ENCODE measurements around the gene UROC1. TPM values are rescaled to one million over a fixed set of nuclear protein-coding genes. Genes with fewer than 3 reads are reported as not detected.

UROC1 gene
- total RNA-seq, 2 experiments from 2014 or later = not detected

DNA sequence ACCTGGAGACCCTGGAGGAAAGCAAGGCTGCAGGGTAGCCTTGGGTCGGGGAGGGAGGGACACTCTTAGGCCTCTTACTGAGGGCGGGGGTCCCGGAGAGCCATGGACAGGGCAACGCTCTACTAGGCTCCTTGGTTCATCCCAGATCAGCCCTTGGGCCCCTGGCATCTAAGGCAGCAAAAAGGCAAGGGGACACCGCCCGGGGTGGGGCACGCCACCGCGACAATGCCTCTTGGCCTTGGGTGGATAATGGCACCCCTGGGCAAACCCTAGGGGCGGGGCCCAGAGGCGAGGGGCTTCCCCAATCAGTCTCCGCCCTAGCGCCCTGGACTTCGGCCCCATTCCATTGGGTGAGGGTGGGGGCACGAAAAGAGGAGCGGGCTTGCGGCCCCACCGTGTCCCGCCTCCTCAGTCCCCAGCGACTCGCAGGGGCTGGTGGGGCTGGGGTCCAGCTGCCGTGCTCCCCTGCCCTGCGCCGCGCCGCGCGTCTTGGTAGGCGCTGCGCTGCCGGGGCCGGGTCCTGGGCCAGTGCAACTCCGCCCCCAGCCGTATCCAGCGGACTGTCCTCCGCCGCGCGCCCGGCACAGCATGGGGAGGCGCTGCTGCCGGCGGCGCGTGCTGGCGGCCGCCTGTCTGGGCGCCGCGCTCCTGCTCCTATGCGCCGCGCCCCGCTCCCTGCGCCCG, 6.3 kb upstream of the UROC1 start, which contains the start of gene CHST13:
TSS of gene CHST13 (plus strand) at position 411 of the 684 bp plus-strand sequence. CDS start at position 589, 178 bp downstream.
- peak in 1 of 14 experiments; percentile 34 for DNase-seq
- Mint-ChIP-seq H3K36me3 (ENCODE audit: low read depth) (no peaks in the 10 kb centered on the region), H3K9me3 (no peaks in the 10 kb centered on the region), H3K27ac (no peak within 1 kb of the TSS), H3K4me3 (no peak within 1 kb of the TSS), H3K27me3 (peaks cover 19% of the 10 kb centered on the region), H3K4me1 (ENCODE audit: low read depth) (no peaks in the 10 kb centered on the region)
- TF ChIP-seq, protein P1, sequence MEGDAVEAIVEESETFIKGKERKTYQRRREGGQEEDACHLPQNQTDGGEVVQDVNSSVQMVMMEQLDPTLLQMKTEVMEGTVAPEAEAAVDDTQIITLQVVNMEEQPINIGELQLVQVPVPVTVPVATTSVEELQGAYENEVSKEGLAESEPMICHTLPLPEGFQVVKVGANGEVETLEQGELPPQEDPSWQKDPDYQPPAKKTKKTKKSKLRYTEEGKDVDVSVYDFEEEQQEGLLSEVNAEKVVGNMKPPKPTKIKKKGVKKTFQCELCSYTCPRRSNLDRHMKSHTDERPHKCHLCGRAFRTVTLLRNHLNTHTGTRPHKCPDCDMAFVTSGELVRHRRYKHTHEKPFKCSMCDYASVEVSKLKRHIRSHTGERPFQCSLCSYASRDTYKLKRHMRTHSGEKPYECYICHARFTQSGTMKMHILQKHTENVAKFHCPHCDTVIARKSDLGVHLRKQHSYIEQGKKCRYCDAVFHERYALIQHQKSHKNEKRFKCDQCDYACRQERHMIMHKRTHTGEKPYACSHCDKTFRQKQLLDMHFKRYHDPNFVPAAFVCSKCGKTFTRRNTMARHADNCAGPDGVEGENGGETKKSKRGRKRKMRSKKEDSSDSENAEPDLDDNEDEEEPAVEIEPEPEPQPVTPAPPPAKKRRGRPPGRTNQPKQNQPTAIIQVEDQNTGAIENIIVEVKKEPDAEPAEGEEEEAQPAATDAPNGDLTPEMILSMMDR (IDR thresholded peaks at IDR 0.05) = no peak
- H3K4me1 ChIP-seq (ENCODE audit: insufficient read depth, low read length) = peaks cover 5% of the 10 kb centered on the region
- ChIA-PET POLR2A (no interaction called here), CTCF (no interaction called here)
- peaks cover 0 to 8% of the 10 kb centered on the region in 2 experiments for H3K9me3 ChIP-seq (ENCODE audit: control insufficient read depth in 1 of 2, insufficient read depth in 1 of 2, low read length in 2 of 2)
- H3K27me3 ChIP-seq (ENCODE audit: control insufficient read depth in 1 of 2, insufficient read depth in 2 of 2, low read length in 2 of 2) = peaks cover 12 to 14% of the 10 kb centered on the region in 2 experiments
- H3K4me3 ChIP-seq (ENCODE audit: low read length) = no peak within 1 kb of the TSS
- ATAC-seq (ENCODE audit: poor library complexity) = no peak
- H3K36me3 ChIP-seq (ENCODE audit: insufficient read depth, low read length) = no peaks in the 10 kb centered on the region
- H3K27ac ChIP-seq (ENCODE audit: low read depth in 1 of 2, low read length in 2 of 2) = no peak within 1 kb of the TSS
- intact Hi-C loops (cut with DNase I, micrococcal nuclease) = loop anchor here (2.0 to 5.0 kb wide), 2 partner anchors 931 to 1023 kb away; no protein-coding TSS in a partner anchor

DNA sequence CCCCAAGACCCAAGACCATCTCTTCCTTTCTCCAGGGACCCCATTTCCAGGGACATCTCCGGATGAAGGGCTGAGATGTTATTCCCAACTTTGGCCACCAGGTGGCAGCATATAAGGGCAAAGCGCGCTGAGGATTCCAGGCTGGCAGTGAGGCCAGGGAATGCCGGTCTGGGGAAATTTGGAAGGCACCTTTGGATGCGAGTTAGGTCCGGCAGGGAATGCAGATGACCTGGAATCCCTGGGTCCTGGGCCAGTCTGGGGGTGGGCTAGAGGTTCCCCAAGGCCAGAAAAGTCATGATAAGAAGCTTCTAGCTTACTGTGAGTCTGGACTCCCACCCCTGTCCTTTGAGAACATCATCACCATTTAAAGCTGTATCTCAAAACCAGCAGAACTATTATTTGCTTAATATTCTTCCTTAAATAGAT, 4.8 kb upstream of the UROC1 start:
- H3K27ac Mint-ChIP-seq = no peak overlapping the region

DNA sequence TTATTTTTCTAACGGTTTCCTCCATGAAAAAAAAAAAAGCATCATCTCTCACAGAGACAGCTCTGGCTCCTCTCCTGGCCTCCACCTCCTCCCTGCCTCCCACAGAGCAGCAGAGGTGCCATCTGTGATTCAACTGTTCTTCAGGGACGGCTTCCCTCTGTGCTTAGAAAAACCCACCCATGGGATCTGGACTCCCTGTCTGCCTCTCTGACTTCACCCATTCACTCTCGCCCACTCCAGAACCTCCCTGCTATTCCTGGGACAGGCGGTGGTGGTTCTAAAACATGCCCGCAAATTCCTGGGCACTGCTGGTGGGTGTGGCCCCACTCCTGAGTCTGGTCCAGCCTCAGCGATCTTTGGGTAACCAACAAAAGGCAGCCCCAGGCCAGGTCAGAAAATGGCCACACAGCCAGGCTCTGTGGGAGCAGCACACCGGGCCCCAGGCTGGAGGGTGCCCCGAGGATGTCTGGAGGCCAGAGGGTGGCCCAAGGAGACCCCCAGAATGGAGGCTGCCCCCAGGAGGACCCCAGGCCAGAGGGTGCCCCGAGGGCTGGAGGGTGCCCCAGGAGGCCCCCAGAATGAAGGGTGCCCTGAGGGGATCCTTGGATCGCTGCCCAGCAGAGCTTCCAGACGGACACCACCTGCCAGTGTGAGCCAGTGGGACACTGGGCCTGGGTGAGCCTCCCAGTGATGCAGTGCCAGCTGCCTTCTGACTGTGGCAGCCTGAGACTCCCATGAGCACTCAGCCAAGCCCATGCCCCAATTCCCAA, 3.7 kb upstream of the UROC1 start:
- Mint-ChIP-seq H3K4me3 (no peak overlapping the region), H3K27ac (no peak overlapping the region), H3K36me3 (ENCODE audit: low read depth) (no peaks in the 10 kb centered on the region), H3K4me1 (ENCODE audit: low read depth) (no peaks in the 10 kb centered on the region), H3K27me3 (peaks cover 19% of the 10 kb centered on the region), H3K9me3 (no peaks in the 10 kb centered on the region)
- no peak for DNase-seq
- POLR2A ChIA-PET = no interaction called here
- Histone ChIP-seq H3K36me3 (ENCODE audit: insufficient read depth, low read length) (no peaks in the 10 kb centered on the region), H3K27ac (ENCODE audit: low read depth in 1 of 2, low read length in 2 of 2) (no peak overlapping the region), H3K4me1 (ENCODE audit: insufficient read depth, low read length) (peaks cover 5% of the 10 kb centered on the region), H3K27me3 (ENCODE audit: control insufficient read depth in 1 of 2, insufficient read depth in 2 of 2, low read length in 2 of 2) (peaks cover 12 to 17% of the 10 kb centered on the region in 2 experiments), H3K9me3 (ENCODE audit: control insufficient read depth in 1 of 2, insufficient read depth in 1 of 2, low read length in 2 of 2) (peaks cover 0 to 8% of the 10 kb centered on the region in 2 experiments), H3K4me3 (ENCODE audit: low read length) (no peak overlapping the region)
- no peak for ATAC-seq (ENCODE audit: poor library complexity)
- CTCF ChIA-PET = no interaction called here
- intact Hi-C loops (cut with DNase I, micrococcal nuclease) = loop anchor here in 1 of 2 experiments (5.0 kb wide), 1 partner anchor 1026 kb away; no protein-coding TSS in a partner anchor
- TF ChIP-seq, protein P1 (IDR thresholded peaks at IDR 0.05) = no peak

More for the DNA sequence above, 4.8 kb upstream of the UROC1 start:
- no peak overlapping the region for H3K27ac ChIP-seq (ENCODE audit: low read depth in 1 of 2, low read length in 2 of 2)
- H3K27me3 ChIP-seq (ENCODE audit: control insufficient read depth in 1 of 2, insufficient read depth in 2 of 2, low read length in 2 of 2) = peaks cover 12 to 17% of the 10 kb centered on the region in 2 experiments
- Mint-ChIP-seq H3K4me1 (ENCODE audit: low read depth) (no peaks in the 10 kb centered on the region), H3K36me3 (ENCODE audit: low read depth) (no peaks in the 10 kb centered on the region), H3K27me3 (peaks cover 19% of the 10 kb centered on the region), H3K9me3 (no peaks in the 10 kb centered on the region), H3K4me3 (no peak overlapping the region)
- ATAC-seq (ENCODE audit: poor library complexity) = no peak
- CTCF ChIA-PET = interaction anchor here (1.1 to 1.3 kb wide), 3 partner anchors 11 to 1022 kb away, joined by 3 to 4 read pairs (median 3); no protein-coding TSS in a partner anchor
- intact Hi-C loops (cut with DNase I, micrococcal nuclease) = loop anchor here (1.0 to 5.0 kb wide), 3 partner anchors 932 to 1025 kb away; no protein-coding TSS in a partner anchor
- TF ChIP-seq, protein P1 (IDR thresholded peaks at IDR 0.05) = peak; percentile 91
- peaks cover 0 to 8% of the 10 kb centered on the region in 2 experiments for H3K9me3 ChIP-seq (ENCODE audit: control insufficient read depth in 1 of 2, insufficient read depth in 1 of 2, low read length in 2 of 2)
- POLR2A ChIA-PET = no interaction called here
- peaks cover 5% of the 10 kb centered on the region for H3K4me1 ChIP-seq (ENCODE audit: insufficient read depth, low read length)
- DNase-seq = peak; percentile 12 to 60 (median 26)
- H3K4me3 ChIP-seq (ENCODE audit: low read length) = no peak overlapping the region
- H3K36me3 ChIP-seq (ENCODE audit: insufficient read depth, low read length) = no peaks in the 10 kb centered on the region

Measured in CD4-positive, alpha-beta T cell (primary cell).